ENCODE data around the gene HPCAL1. TPM values are rescaled to one million over a fixed set of nuclear protein-coding genes. Genes with fewer than 3 reads are reported as not detected.
"Not testable (repeated sequence)": the region's sequence is repeated elsewhere in the genome, so short reads cannot be mapped to it uniquely, and the experiment has no call there.

HPCAL1 gene
- total RNA-seq, 3 donors from 2014 or later (not counting 1 experiment from before 2014, with no cell fraction given): 31.1 to 45.2 (median 39.8) TPM

DNA sequence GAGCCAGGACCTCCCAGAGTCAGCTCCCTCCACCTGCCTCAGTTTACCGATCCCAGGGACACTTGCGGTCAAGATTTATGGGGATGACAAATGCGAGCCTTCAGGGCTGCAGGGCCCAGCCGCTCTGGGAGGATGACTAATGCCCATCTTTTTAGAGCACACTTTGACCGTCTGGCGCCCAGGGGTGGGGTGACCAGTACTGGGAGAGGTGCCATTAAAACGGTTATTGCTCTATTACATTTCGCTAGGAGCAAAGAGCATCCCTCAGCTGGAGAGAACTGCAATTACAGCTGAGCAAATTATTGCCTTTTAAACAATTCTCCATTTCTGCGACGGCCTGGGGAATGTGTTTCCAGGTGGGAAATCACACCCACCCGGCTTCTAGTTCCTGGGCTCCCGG, 42.6 kb upstream of the HPCAL1 start:
- intact Hi-C loops (cut with micrococcal nuclease): no loop called here
- no peaks in the 10 kb centered on the region for H3K27me3 ChIP-seq (ENCODE audit: control insufficient read depth, insufficient read depth, low read length)
- Mint-ChIP-seq H3K9me3 (no peaks in the 10 kb centered on the region), H3K27me3 (ENCODE audit: low read depth in 2 of 2) (peaks cover 0 to 10% of the 10 kb centered on the region in 2 donors), H3K27ac (no peak overlapping the region), H3K4me3 (no peak overlapping the region), H3K4me1 (peaks cover 37 to 38% of the 10 kb centered on the region in 2 donors), H3K36me3 (no peaks in the 10 kb centered on the region)
- WGBS (ENCODE audit: insufficient coverage): 79% methylated on average over 11 of the region's 12 CpGs
- H3K9me3 ChIP-seq (ENCODE audit: control insufficient read depth, insufficient read depth, low read length): no peaks in the 10 kb centered on the region
- H3K36me3 ChIP-seq (ENCODE audit: control insufficient read depth, insufficient read depth, low read length): no peaks in the 10 kb centered on the region
- DNase-seq: no peak
- ATAC-seq: no peak
- H3K27ac ChIP-seq (ENCODE audit: low read length): no peak overlapping the region
- H3K4me1 ChIP-seq (ENCODE audit: control insufficient read depth, insufficient read depth, low read length): peaks cover 39% of the 10 kb centered on the region
- no peak overlapping the region for H3K4me3 ChIP-seq (ENCODE audit: low read length)
- no peak for TF ChIP-seq CTCF (IDR thresholded peaks at IDR 0.05)

DNA sequence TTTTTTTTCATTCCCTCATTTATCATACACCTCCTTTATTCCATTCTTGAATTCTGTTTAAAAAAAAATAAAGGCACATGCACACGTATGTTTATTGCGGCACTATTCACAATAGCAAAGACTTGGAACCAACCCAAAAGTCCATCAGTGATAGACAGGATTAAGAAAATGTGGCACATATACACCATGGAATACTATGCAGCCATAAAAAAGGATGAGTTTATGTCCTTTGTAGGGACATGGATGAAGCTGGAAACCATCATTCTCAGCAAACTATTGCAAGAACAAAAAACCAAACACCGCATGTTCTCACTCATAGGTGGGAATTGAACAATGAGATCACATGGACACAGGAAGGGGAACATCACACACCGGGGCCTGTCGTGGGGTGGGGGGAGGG, 39.2 kb upstream of the HPCAL1 start:
- intact Hi-C loops (cut with micrococcal nuclease); H3K27ac Mint-ChIP-seq; ATAC-seq; H3K27me3 Mint-ChIP-seq (ENCODE audit: low read depth in 2 of 2); H3K27me3 ChIP-seq (ENCODE audit: control insufficient read depth, insufficient read depth, low read length); H3K4me3 Mint-ChIP-seq; H3K4me1 ChIP-seq (ENCODE audit: control insufficient read depth, insufficient read depth, low read length); DNase-seq; H3K9me3 ChIP-seq (ENCODE audit: control insufficient read depth, insufficient read depth, low read length); H3K36me3 Mint-ChIP-seq; H3K4me3 ChIP-seq (ENCODE audit: low read length); H3K36me3 ChIP-seq (ENCODE audit: control insufficient read depth, insufficient read depth, low read length); H3K9me3 Mint-ChIP-seq; H3K27ac ChIP-seq (ENCODE audit: low read length); H3K4me1 Mint-ChIP-seq: not testable (repeated sequence)
- 100% methylated on average over 2 of the region's 5 CpGs for WGBS (ENCODE audit: insufficient coverage)

GRCh38 chr2:10264506-10265328, 38.0 kb upstream of the HPCAL1 start:
- no peaks in the 10 kb centered on the region for H3K36me3 Mint-ChIP-seq
- Histone ChIP-seq H3K4me3 (ENCODE audit: low read length) (no peak overlapping the region), H3K36me3 (ENCODE audit: control insufficient read depth, insufficient read depth, low read length) (no peaks in the 10 kb centered on the region), H3K9me3 (ENCODE audit: control insufficient read depth, insufficient read depth, low read length) (no peaks in the 10 kb centered on the region), H3K27ac (ENCODE audit: low read length) (no peak overlapping the region), H3K27me3 (ENCODE audit: control insufficient read depth, insufficient read depth, low read length) (no peaks in the 10 kb centered on the region), H3K4me1 (ENCODE audit: control insufficient read depth, insufficient read depth, low read length) (no peaks in the 10 kb centered on the region)
- no peaks in the 10 kb centered on the region for H3K9me3 Mint-ChIP-seq
- 87% methylated on average over 26 of the region's 26 CpGs for WGBS (ENCODE audit: insufficient coverage)
- no peak overlapping the region for H3K27ac Mint-ChIP-seq
- H3K4me1 Mint-ChIP-seq: no peaks in the 10 kb centered on the region
- ATAC-seq (no peak), DNase-seq (no peak)
- no peak overlapping the region for H3K4me3 Mint-ChIP-seq
- intact Hi-C loops (cut with micrococcal nuclease): no loop called here
- TF ChIP-seq CTCF (IDR thresholded peaks at IDR 0.05): no peak
- peaks cover 0 to 6% of the 10 kb centered on the region in 2 donors for H3K27me3 Mint-ChIP-seq (ENCODE audit: low read depth in 2 of 2)

- Mint-ChIP-seq H3K27ac (no peak overlapping the region), H3K36me3 (no peaks in the 10 kb centered on the region), H3K4me3 (no peak overlapping the region), H3K4me1 (no peaks in the 10 kb centered on the region), H3K9me3 (no peaks in the 10 kb centered on the region), H3K27me3 (ENCODE audit: low read depth in 2 of 2) (peaks cover 0 to 6% of the 10 kb centered on the region in 2 donors)
- Histone ChIP-seq H3K27ac (ENCODE audit: low read length) (no peak overlapping the region), H3K4me3 (ENCODE audit: low read length) (no peak overlapping the region), H3K4me1 (ENCODE audit: control insufficient read depth, insufficient read depth, low read length) (peaks cover 4% of the 10 kb centered on the region), H3K36me3 (ENCODE audit: control insufficient read depth, insufficient read depth, low read length) (no peaks in the 10 kb centered on the region), H3K27me3 (ENCODE audit: control insufficient read depth, insufficient read depth, low read length) (no peaks in the 10 kb centered on the region), H3K9me3 (ENCODE audit: control insufficient read depth, insufficient read depth, low read length) (no peaks in the 10 kb centered on the region)
- TF ChIP-seq CTCF (IDR thresholded peaks at IDR 0.05): no peak
- 90% methylated on average over 18 of the region's 18 CpGs for WGBS (ENCODE audit: insufficient coverage)
- ATAC-seq (no peak), DNase-seq (no peak)
- intact Hi-C loops (cut with micrococcal nuclease): no loop called here
These were observed 37.2 kb upstream of the HPCAL1 start for GRCh38 chr2:10265329-10266132.
